ENCODE data around the gene STK24. TPM values are rescaled to one million over a fixed set of nuclear protein-coding genes. Genes with fewer than 3 reads are reported as not detected.
A peak's percentile ranks its signal among the peaks of the same experiment; 100 is the strongest.

STK24 gene
- total RNA-seq, 3 donors from 2014 or later = 135 to 152 (median 142) TPM

DNA sequence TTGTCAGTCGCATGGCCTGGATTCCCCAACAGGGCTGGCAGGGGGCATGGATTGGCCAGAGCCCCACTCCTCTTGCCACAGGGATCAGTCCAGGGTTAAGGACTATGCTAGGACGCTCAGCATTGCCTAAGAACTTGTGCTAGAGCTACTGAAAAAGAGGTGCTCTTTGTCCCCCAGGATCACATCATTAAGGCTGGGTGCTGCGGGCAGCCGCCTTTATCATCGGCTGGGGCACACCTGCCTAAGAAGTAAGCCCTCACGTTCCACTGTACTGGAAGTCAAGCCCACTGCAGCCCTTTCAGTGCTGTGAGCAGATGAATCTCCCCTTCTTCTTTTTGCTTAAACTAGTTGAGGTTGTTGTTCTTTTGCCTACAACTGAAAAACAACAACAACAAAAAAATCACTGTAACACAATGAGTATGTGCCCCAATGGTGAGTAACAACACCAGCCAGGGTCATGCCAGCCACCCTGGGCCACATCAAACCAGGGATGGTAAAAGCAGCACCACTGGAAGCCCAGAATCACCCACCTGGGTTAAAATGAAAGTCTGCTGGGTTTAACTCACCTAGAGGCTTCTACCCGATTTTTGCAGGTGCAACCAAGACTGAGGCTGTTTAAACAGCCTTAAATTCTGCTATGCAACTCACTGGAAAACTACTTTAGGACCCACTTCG lies 20.6 kb downstream of the STK24 start:
- no peak overlapping the region for H3K4me3 Mint-ChIP-seq
- no peaks in the 10 kb centered on the region for H3K27me3 Mint-ChIP-seq (ENCODE audit: low read depth)
- H3K9me3 Mint-ChIP-seq = no peaks in the 10 kb centered on the region
- H3K4me1 Mint-ChIP-seq (ENCODE audit: low read depth) = peaks cover 81% of the 10 kb centered on the region
- DNase-seq (no peak), ATAC-seq (no peak)
- peaks cover 20% of the 10 kb centered on the region for H3K36me3 Mint-ChIP-seq (ENCODE audit: insufficient read depth)

GRCh38 chr13:98549728-98550317 lies 27.1 kb downstream of the STK24 start:
- H3K9me3 Mint-ChIP-seq = no peaks in the 10 kb centered on the region
- H3K4me3 Mint-ChIP-seq = peak overlapping the region; percentile 40
- no peak for DNase-seq
- H3K36me3 Mint-ChIP-seq (ENCODE audit: insufficient read depth) = peaks cover 23% of the 10 kb centered on the region
- peaks cover 81% of the 10 kb centered on the region for H3K4me1 Mint-ChIP-seq (ENCODE audit: low read depth)
- H3K27me3 Mint-ChIP-seq (ENCODE audit: low read depth) = no peaks in the 10 kb centered on the region
- peak; percentile 79 to 84 for ATAC-seq

DNA sequence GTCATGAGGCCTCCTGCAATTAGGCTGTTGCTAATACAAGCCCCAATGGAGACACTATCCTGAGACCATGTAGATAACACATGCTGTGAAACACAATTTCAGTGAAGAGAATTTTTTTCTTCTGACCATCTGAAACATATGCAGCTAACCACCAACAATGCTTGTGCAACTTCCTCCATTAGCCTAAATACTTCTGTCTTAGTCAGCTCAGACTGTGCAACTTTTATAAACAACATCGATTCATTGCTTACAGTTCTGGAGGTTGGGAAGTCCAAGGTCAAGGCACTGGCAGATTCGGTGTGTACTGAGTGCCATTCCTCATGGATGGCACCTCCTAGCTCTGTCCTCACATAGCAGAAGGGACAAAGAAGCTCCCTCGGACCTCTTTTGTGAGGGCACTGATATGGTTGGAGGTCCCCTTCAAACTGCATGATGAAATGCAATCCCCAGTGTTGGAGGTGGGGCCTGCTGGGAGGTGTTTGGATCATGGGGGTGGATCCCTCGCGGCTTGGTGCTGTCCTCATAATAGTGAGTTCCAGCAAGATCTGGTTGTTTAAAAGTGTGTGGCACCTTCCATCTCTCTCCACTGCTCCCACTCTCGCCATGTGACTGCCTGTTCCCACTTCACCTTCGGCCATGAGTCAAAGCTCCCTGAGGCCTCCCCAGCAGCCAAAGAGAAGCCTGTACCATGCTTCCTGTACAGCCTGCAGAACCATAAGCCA lies 27.7 kb downstream of the STK24 start:
- DNase-seq (no peak), ATAC-seq (no peak)
- Mint-ChIP-seq H3K36me3 (ENCODE audit: insufficient read depth) (peaks cover 23% of the 10 kb centered on the region), H3K4me3 (no peak overlapping the region), H3K4me1 (ENCODE audit: low read depth) (peaks cover 82% of the 10 kb centered on the region), H3K9me3 (no peaks in the 10 kb centered on the region), H3K27me3 (ENCODE audit: low read depth) (no peaks in the 10 kb centered on the region)

DNA sequence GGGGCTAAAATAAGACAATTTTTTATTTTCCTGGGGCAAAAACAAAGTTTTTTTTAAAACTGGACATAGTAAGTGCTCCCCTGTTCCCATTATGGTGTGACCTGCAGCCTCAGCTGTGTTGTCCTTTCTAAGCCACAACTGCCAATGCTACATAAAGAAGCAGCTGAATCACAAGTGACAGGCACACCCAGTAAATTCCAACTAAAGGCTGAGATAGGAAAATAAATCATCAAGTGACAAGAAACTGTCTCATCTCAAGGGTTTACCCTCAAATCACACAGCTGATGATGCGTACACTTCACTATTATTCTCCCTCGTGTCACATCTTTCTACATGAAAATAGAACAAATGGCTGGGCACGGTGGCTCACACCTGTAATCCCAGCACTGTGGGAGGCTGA lies 28.7 kb downstream of the STK24 start:
- Mint-ChIP-seq H3K4me3 (no peak overlapping the region), H3K36me3 (ENCODE audit: insufficient read depth) (peaks cover 22% of the 10 kb centered on the region), H3K9me3 (no peaks in the 10 kb centered on the region), H3K4me1 (ENCODE audit: low read depth) (peaks cover 82% of the 10 kb centered on the region), H3K27me3 (ENCODE audit: low read depth) (no peaks in the 10 kb centered on the region)
- ATAC-seq (peak; percentile 32 to 42), DNase-seq (no peak)

- Mint-ChIP-seq H3K4me1 (ENCODE audit: low read depth) (peaks cover 87% of the 10 kb centered on the region), H3K36me3 (ENCODE audit: insufficient read depth) (peaks cover 22% of the 10 kb centered on the region), H3K27me3 (ENCODE audit: low read depth) (no peaks in the 10 kb centered on the region), H3K9me3 (no peaks in the 10 kb centered on the region), H3K4me3 (no peak overlapping the region)
- no peak for ATAC-seq
- no peak for DNase-seq
Observed at GRCh38 chr13:98547455-98547854, 29.5 kb downstream of the STK24 start.

DNA sequence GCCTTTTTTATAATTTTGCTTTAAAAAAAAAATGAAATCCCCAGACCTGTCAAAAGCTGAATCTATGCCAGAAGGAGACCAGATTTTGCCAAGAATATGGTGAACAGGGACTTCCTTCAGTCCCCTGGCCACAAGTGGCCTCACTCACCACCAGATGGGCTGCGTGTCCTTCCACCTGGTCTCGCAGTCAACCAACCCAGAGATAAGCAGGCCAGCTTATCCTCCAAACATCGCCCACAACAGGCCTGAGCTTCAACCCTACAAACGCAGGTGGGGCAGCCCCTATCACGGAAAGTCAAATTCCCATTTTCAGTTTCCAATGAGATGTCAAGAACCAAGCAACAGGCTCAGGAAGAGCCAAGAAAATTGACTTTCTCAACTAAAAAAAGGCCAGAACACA lies 30.5 kb downstream of the STK24 start:
- Mint-ChIP-seq H3K27me3 (ENCODE audit: low read depth) (no peaks in the 10 kb centered on the region), H3K4me1 (ENCODE audit: low read depth) (peaks cover 89% of the 10 kb centered on the region), H3K9me3 (no peaks in the 10 kb centered on the region), H3K36me3 (ENCODE audit: insufficient read depth) (peaks cover 16% of the 10 kb centered on the region), H3K4me3 (no peak overlapping the region)
- DNase-seq (no peak), ATAC-seq (no peak)

- no peaks in the 10 kb centered on the region for H3K27me3 Mint-ChIP-seq (ENCODE audit: low read depth)
- DNase-seq (no peak), ATAC-seq (no peak)
- peak overlapping the region; percentile 75 for H3K4me3 Mint-ChIP-seq
- peaks cover 92% of the 10 kb centered on the region for H3K4me1 Mint-ChIP-seq (ENCODE audit: low read depth)
- H3K9me3 Mint-ChIP-seq = no peaks in the 10 kb centered on the region
- peaks cover 5% of the 10 kb centered on the region for H3K36me3 Mint-ChIP-seq (ENCODE audit: insufficient read depth)
Observed at GRCh38 chr13:98544104-98544710, 32.7 kb downstream of the STK24 start.

DNA sequence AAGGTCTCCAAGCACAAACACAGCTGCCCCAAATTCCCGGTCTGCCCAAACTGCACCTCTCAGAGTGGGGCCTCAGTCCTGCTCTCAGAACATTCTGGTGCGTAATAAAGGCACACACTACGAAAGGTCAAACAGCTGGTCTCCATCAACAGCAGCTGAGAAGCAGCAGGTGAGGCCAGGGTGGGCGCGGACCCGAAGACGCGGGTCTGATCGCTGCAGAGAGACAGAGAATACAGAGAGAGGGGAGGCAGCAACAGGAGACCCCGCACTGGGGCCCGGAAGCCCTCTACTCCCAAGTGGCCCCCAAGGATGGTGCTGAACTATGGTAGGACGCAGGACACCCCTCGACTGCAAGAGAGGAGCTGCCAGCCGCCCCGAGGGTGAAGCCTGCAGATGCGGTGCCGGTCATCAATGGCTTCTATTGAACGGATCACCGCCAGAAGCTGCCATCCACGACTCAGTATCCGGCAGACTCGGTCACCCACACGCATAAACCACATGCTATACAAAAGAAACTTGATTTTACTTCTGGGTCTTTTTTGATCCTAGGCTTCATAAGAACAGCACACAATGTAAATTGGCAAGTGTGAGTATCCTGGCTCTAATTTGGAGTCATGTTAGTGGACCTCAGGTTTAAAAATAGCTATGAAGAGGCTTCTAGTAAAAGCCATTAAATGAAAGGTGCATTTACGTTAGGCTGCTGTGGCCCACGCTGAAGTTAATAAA lies 33.4 kb downstream of the STK24 start:
- no peak for DNase-seq
- Mint-ChIP-seq H3K4me3 (peak overlapping the region; percentile 75), H3K4me1 (ENCODE audit: low read depth) (peaks cover 93% of the 10 kb centered on the region), H3K27me3 (ENCODE audit: low read depth) (no peaks in the 10 kb centered on the region), H3K36me3 (ENCODE audit: insufficient read depth) (peaks cover 4% of the 10 kb centered on the region), H3K9me3 (no peaks in the 10 kb centered on the region)
- ATAC-seq = peak; percentile 45 to 48

DNA sequence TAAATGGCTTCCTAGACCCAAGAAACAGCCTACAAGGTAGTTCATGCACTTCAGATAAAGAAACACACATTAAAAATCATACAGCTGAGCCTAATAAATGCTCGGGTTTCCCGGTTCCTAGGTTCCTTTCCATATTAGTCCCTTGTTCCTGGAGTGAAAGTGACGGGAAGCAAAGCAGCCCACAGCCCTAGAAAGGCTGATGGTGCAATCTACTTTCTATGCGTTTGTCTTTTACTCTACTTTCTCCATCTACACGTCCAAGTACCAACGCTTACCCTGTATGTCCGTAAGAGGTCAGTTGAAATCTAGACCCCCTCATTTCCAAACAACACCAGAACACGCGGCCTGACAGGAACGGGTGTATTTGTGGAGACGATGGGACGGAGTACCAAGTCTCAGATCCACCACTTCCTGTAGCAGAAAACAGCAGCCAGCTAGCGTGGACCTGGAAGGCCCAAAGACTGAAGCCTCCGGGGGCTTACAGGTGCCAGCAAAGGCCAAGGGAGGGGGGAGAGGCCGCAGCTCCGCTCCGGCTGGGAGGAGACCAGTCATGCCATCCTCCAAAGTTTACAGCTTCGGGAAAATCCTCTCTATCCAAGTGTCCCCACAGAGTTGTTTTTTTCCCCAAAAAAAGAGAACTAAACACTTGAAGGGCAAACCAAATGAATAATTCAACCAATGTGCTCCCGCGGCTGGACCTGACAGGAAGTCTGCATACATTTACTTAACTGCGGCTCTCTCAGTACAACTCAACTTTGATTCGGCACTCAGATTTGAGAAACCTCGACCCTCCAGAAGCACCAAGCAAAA lies 34.1 kb downstream of the STK24 start:
- Mint-ChIP-seq H3K27me3 (ENCODE audit: low read depth) (no peaks in the 10 kb centered on the region), H3K4me1 (ENCODE audit: low read depth) (peaks cover 89% of the 10 kb centered on the region), H3K9me3 (no peaks in the 10 kb centered on the region), H3K36me3 (ENCODE audit: insufficient read depth) (peaks cover 4% of the 10 kb centered on the region), H3K4me3 (peak overlapping the region; percentile 75)
- ATAC-seq (peak; percentile 56 to 64), DNase-seq (no peak)

DNA sequence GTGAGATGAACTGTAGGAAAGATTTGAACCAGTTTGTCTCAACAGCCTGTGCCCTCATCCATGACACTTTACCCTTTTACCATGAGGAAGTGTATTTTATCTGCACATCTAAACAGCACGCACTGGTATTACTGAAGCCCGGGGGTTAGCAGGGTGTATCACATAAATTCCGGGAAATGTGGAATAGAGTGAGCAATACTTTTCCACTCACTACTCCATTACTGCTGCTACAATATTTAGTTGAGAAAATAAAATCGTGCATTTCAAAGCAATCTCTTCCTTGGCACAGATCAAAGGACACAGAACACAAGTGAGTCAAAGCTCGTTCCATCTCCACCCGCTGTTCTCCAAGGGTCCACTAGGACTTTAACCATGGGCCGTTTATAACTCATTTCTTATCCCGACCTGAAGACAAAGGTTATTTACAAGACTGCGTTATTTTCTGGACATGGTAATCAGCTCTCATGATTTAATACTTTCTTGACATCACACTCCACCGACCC lies 35.2 kb downstream of the STK24 start:
- no peak for DNase-seq
- peaks cover 4% of the 10 kb centered on the region for H3K36me3 Mint-ChIP-seq (ENCODE audit: insufficient read depth)
- no peaks in the 10 kb centered on the region for H3K9me3 Mint-ChIP-seq
- no peaks in the 10 kb centered on the region for H3K27me3 Mint-ChIP-seq (ENCODE audit: low read depth)
- H3K4me1 Mint-ChIP-seq (ENCODE audit: low read depth) = peaks cover 94% of the 10 kb centered on the region
- peak overlapping the region; percentile 11 for H3K4me3 Mint-ChIP-seq
- ATAC-seq = no peak

- Mint-ChIP-seq H3K36me3 (ENCODE audit: insufficient read depth) (peaks cover 4% of the 10 kb centered on the region), H3K4me1 (ENCODE audit: low read depth) (peaks cover 94% of the 10 kb centered on the region), H3K27me3 (ENCODE audit: low read depth) (no peaks in the 10 kb centered on the region), H3K9me3 (no peaks in the 10 kb centered on the region), H3K4me3 (no peak overlapping the region)
- no peak for ATAC-seq
- DNase-seq = no peak
Observed at GRCh38 chr13:98541191-98541590, 35.7 kb downstream of the STK24 start.

DNA sequence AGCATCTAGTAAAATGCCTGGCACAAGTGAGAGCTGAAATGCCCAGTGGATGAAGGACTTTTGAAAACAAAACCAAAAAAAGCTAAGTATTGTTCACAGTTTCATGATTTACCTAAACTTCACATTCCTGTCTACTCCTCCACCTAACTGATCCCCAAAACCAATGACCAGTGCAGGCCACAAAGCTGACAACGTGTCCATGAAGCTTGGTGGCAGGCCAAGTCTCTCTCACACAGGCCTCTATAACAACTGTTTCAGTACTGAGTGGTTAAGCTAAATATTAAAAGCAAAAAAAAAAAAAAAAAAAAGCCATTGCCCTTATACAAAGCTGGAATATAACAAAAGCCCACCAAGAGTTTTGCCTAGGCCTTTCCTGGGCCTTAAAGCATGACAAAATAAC lies 36.4 kb downstream of the STK24 start:
- Mint-ChIP-seq H3K4me3 (no peak overlapping the region), H3K36me3 (ENCODE audit: insufficient read depth) (peaks cover 4% of the 10 kb centered on the region), H3K9me3 (no peaks in the 10 kb centered on the region), H3K4me1 (ENCODE audit: low read depth) (peaks cover 94% of the 10 kb centered on the region), H3K27me3 (ENCODE audit: low read depth) (no peaks in the 10 kb centered on the region)
- DNase-seq (no peak), ATAC-seq (no peak)

GRCh38 chr13:98539666-98540065 lies 37.2 kb downstream of the STK24 start:
- Mint-ChIP-seq H3K27me3 (ENCODE audit: low read depth) (no peaks in the 10 kb centered on the region), H3K4me1 (ENCODE audit: low read depth) (peaks cover 94% of the 10 kb centered on the region), H3K4me3 (peak overlapping the region; percentile 7), H3K9me3 (no peaks in the 10 kb centered on the region), H3K36me3 (ENCODE audit: insufficient read depth) (peaks cover 3% of the 10 kb centered on the region)
- DNase-seq = no peak
- ATAC-seq = no peak

All from activated T-cell treated with anti-CD3 and anti-CD28 coated beads, Interleukin-2, amount 50 U/mL, for 4 hours (primary cell).